Testis (tissue), 3 donors: ENCODE measurements around the gene SYT13. TPM values are rescaled to one million over a fixed set of nuclear protein-coding genes. Genes with fewer than 3 reads are reported as not detected.

Source experiments
- DNase-seq: peaks from one replicate; pipeline ENCODE4 v3.0.0-alpha.2; 2019
- H3K27ac ChIP-seq, 2 donors: fragments of 200-600 bp; sonication (generic); one replicate each; pipeline ENCODE4 v1.5.1; 2019
- H3K27me3 ChIP-seq: fragments of 200-600 bp; sonication (generic); one replicate; pipeline ENCODE4 v1.5.1; 2019
- H3K36me3 ChIP-seq: fragments of 200-600 bp; sonication (generic); one replicate; pipeline ENCODE4 v1.5.1; 2017; ENCODE audit warnings: low read depth; ENCODE audit errors: missing control alignments
- H3K4me1 ChIP-seq: fragments of 200-600 bp; sonication (generic); one replicate; pipeline ENCODE4 v1.5.1; 2019
- H3K4me3 ChIP-seq, 2 donors: fragments of 200-600 bp; sonication (generic); one replicate each; pipeline ENCODE4 v1.5.1; 2017 to 2019
- H3K9me3 ChIP-seq: fragments of 200-600 bp; sonication (generic); one replicate; pipeline ENCODE4 v1.5.1; 2017
- POLR2A ChIP-seq: fragments of 450-650 bp; IDR thresholded peaks from one replicate; pipeline ENCODE4 v1.6.1; 2017; ENCODE audit warnings: antibody characterized with exemption, mild to moderate bottlenecking, moderate library complexity
- WGBS, 2 donors: methylation state at CpG; one replicate each; pipeline ENCODE4 v1.1.5; 2018; 5-methylcytosine and 5-hydroxymethylcytosine counted together
- intact Hi-C: fragments of 100-400 bp; cut with DNase I; formaldehyde crosslinking; loops from one replicate; pipeline ENCODE4 v1.15.1; 2023; ENCODE audit warnings: low total_unique reads
- polyA plus RNA-seq: library from polyadenylated mRNA; stranded (reverse); fragments of 350-450 nt; fragmentation: Illumina TruSeq; extraction: RNeasy Lipid Tissue Mini Kit (QIAGEN cat#74804); gene quantifications from one replicate; pipeline ENCODE4 v1.2.3, GENCODE V29; 2014; ENCODE audit warnings: low read depth, low replicate concordance; ENCODE audit not compliant: insufficient read depth
- total RNA-seq, 2 donors: library from RNA; depleted of rRNA; stranded (reverse); fragments of >200 nt; gene quantifications; one replicate each; pipeline ENCODE4 v1.2.3, GENCODE V29; 2016
- TF ChIP-seq, protein P1 (sequence below), 3 experiments: fragments of 450-650 bp in 2 of 3; fragments of 200-600 bp in 1 of 3; sonication (generic) in 1 of 3; IDR thresholded peaks; one replicate each; pipeline ENCODE4 v1.5.1; 2016 to 2019; ENCODE audit warnings: antibody characterized with exemption in 3 of 3, mild to moderate bottlenecking in 2 of 3, moderate library complexity in 1 of 3

The SYT13 gene
- total and polyA plus RNA-seq, 3 donors from 2014 or later, result 0.68 to 3.3 (median 1.4) TPM

DNA sequence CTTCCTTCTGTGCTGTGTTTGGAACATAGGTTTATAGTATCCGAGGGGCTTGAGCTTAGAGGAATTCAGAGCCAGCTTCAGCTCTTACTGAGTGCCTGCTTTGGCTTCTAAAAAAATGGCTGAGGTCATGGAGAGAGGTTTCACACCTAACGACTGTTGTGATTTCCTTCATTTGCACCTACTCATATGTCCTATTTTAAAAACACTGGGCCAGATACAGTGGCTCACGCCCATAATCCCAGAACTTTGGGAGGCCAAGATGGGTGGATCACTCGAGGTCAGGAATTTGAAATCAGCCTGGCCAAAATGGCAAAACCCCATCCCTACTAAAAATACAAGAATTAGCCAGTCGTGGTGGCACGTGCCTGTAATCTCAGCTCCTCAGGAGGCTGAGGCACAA is 38.3 kb upstream of the SYT13 start:
- Histone ChIP-seq H3K9me3 (no peaks in the 10 kb centered on the region), H3K36me3 (no peaks in the 10 kb centered on the region), H3K27me3 (no peaks in the 10 kb centered on the region), H3K27ac (no peak overlapping the region), H3K4me3 (no peak overlapping the region), H3K4me1 (no peaks in the 10 kb centered on the region)
- TF ChIP-seq POLR2A, result no peak
- TF ChIP-seq, protein P1, sequence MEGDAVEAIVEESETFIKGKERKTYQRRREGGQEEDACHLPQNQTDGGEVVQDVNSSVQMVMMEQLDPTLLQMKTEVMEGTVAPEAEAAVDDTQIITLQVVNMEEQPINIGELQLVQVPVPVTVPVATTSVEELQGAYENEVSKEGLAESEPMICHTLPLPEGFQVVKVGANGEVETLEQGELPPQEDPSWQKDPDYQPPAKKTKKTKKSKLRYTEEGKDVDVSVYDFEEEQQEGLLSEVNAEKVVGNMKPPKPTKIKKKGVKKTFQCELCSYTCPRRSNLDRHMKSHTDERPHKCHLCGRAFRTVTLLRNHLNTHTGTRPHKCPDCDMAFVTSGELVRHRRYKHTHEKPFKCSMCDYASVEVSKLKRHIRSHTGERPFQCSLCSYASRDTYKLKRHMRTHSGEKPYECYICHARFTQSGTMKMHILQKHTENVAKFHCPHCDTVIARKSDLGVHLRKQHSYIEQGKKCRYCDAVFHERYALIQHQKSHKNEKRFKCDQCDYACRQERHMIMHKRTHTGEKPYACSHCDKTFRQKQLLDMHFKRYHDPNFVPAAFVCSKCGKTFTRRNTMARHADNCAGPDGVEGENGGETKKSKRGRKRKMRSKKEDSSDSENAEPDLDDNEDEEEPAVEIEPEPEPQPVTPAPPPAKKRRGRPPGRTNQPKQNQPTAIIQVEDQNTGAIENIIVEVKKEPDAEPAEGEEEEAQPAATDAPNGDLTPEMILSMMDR (IDR thresholded peaks at IDR 0.05), result no peak
- intact Hi-C loops, result no loop called here
- no peak for DNase-seq
- WGBS, 2 donors, result 72 to 73% methylated on average over 6 of the region's 6 CpGs

DNA sequence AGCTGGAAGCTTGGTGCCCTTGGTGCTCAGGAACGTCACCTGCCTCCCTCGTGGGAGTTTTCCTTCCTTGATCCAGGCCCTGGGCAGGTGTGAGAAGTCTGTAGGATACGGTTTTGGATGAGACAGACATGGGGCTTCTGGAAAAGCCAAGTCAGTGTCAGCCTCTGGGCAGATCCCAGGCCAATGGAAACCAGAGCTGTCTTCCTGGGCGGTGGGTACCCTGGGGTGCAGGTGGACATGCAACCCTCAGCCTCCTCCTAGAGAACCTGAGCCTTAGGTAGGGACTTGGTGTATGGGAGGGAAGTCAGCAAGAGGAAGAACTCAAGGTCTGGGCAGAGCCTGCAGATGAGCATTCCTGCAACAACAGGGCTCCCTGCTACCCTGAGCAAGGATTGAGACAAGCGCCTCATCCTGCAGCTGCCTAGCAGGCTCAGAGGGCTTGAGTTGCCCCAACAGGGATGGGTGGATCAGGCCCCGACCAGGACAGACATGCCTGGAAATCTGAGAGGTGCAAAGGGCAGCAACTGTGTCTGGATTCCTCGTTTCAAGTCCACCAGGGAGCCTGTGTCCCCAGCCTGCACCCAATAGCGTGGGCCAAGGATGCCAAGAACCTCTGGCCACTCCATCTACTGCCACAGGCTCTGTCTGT is 37.6 kb upstream of the SYT13 start:
- no peak overlapping the region for H3K27ac ChIP-seq
- no peaks in the 10 kb centered on the region for H3K4me1 ChIP-seq
- H3K9me3 ChIP-seq, result no peaks in the 10 kb centered on the region
- no peak overlapping the region for H3K4me3 ChIP-seq
- no peak for DNase-seq
- H3K27me3 ChIP-seq, result no peaks in the 10 kb centered on the region
- 75 to 79% methylated on average over 5 to 8 of the region's 8 CpGs for WGBS, 2 donors
- intact Hi-C loops, result no loop called here
- no peak for TF ChIP-seq POLR2A
- TF ChIP-seq, protein P1 (IDR thresholded peaks at IDR 0.05), result no peak
- H3K36me3 ChIP-seq, result no peaks in the 10 kb centered on the region

DNA sequence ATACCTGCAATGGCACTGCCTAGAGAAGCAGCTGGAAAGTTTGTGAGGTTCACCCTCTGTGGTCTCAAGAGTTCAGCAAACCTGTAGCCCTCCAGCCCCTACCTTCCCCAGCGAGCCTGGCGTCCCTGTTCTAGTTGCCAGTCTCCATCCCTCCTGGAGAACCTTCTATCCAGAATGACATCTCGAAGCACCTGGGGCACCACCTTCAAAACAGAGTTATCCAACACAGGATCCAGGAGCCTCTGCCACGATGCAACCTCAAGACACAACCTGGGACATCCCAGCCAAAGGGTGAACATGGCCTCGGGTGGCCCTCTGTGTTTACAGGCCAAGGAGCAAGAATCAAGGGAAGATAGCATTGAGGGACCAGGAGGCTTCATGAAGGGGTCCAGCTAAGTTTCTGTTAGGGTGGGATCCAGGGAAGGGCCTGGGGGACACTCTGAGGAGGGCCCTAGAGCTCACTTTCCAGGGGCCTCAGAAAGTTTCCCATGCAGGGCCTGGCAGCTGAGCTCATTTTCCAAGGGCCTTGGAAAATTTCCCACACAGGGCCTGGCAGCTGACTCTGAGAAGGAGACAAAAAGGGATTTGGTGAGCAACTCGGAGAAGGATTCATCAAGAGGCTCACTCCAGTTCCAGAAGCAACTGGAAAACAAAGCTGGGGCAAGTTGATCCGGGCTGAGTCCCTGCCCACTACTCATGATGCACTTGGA is 36.9 kb upstream of the SYT13 start:
- no peak overlapping the region for H3K4me3 ChIP-seq
- H3K27ac ChIP-seq, result no peak overlapping the region
- no peaks in the 10 kb centered on the region for H3K9me3 ChIP-seq
- WGBS, 2 donors, result 64 to 70% methylated on average over 5 to 7 of the region's 7 CpGs
- peak; percentile 26 for DNase-seq
- intact Hi-C loops, result no loop called here
- TF ChIP-seq POLR2A, result no peak
- TF ChIP-seq, protein P1 (IDR thresholded peaks at IDR 0.05), result no peak
- H3K27me3 ChIP-seq, result no peaks in the 10 kb centered on the region
- H3K36me3 ChIP-seq, result no peaks in the 10 kb centered on the region
- H3K4me1 ChIP-seq, result no peaks in the 10 kb centered on the region

DNA sequence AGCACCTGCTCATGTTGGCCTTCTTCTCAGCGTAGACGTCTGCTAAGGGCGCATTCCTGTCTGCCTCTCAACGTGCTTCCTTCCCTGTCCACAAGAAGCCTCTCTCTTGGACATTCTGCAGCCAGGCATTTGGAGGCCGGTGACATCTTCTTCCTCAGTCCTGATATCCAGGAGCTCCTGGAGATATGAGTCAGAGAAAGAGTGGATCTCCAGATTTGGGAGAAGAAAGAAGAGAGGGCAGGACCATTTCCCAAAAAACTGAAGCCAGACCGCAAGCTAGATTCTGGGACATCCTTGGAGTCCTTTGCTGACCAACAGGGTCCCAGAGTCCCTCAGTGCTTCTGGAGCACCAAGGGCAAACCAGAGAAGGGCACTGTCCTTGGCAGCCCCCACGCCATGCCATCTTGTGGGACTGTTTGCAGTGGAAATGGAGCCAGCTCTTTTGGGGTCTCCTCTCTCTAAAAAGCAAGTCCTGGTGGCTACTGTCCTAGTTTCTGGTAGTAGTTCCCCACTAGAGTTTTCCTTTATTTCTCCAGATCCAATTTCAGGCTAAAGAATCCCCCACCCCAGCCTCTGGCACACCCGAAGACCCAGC is 36.1 kb upstream of the SYT13 start:
- Histone ChIP-seq H3K27ac (no peak overlapping the region), H3K4me1 (no peaks in the 10 kb centered on the region), H3K27me3 (no peaks in the 10 kb centered on the region), H3K36me3 (no peaks in the 10 kb centered on the region), H3K4me3 (no peak overlapping the region), H3K9me3 (no peaks in the 10 kb centered on the region)
- intact Hi-C loops, result no loop called here
- 74% methylated on average over 8 of the region's 8 CpGs for WGBS, 2 donors
- DNase-seq, result no peak
- TF ChIP-seq POLR2A, result no peak
- TF ChIP-seq, protein P1 (IDR thresholded peaks at IDR 0.05), result no peak
